ENCODE results near the gene SPATA20. TPM values are rescaled to one million over a fixed set of nuclear protein-coding genes. Genes with fewer than 3 reads are reported as not detected.

The SPATA20 gene
- total RNA-seq, 4 donors from 2014 or later, result 27.6 to 56.0 (median 40.6) TPM

GRCh38 chr17:50596191-50597037 is 49.4 kb downstream of the SPATA20 start:
- WGBS, 2 donors, result 82 to 84% methylated on average over 27 to 31 of the region's 34 CpGs
- TF ChIP-seq, protein P1, sequence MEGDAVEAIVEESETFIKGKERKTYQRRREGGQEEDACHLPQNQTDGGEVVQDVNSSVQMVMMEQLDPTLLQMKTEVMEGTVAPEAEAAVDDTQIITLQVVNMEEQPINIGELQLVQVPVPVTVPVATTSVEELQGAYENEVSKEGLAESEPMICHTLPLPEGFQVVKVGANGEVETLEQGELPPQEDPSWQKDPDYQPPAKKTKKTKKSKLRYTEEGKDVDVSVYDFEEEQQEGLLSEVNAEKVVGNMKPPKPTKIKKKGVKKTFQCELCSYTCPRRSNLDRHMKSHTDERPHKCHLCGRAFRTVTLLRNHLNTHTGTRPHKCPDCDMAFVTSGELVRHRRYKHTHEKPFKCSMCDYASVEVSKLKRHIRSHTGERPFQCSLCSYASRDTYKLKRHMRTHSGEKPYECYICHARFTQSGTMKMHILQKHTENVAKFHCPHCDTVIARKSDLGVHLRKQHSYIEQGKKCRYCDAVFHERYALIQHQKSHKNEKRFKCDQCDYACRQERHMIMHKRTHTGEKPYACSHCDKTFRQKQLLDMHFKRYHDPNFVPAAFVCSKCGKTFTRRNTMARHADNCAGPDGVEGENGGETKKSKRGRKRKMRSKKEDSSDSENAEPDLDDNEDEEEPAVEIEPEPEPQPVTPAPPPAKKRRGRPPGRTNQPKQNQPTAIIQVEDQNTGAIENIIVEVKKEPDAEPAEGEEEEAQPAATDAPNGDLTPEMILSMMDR (IDR thresholded peaks at IDR 0.05), result no peak
- TF ChIP-seq POLR2A (IDR thresholded peaks at IDR 0.05), result no peak
- intact Hi-C loops (cut with DNase I; ENCODE audit: low total_unique reads), result no loop called here
- no peak for DNase-seq (ENCODE audit: low spot score in 2 of 2)
- H3K4me3 ChIP-seq (ENCODE audit: low read depth, poor library complexity, severe bottlenecking), result no peak overlapping the region

DNA sequence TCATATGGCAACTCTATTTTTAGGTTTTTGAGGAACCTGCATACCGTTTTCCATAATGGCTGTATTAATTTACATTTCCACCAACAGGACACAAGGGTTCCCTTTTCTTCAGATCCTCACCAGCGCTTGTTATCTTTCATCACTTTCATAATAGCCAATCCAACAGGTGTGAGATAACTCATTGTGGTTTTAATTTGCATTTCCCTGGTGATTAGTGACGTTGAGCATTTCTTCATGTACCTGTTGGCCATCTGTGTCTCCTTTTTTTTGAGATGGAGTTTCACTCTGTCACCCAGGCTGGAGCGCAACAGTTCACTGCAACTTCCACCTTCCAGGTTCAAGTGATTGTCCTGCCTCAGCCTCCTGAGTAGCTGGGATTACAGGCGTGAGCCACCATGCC is 51.5 kb downstream of the SPATA20 start:
- TF ChIP-seq, protein P1 (IDR thresholded peaks at IDR 0.05), result no peak
- no peak for TF ChIP-seq POLR2A (IDR thresholded peaks at IDR 0.05)
- no peak for DNase-seq (ENCODE audit: low spot score in 2 of 2)
- H3K4me3 ChIP-seq (ENCODE audit: low read depth, poor library complexity, severe bottlenecking), result no peak overlapping the region
- WGBS, 2 donors, result 81 to 82% methylated on average over 5 of the region's 5 CpGs
- intact Hi-C loops (cut with DNase I; ENCODE audit: low total_unique reads), result no loop called here

GRCh38 chr17:50599606-50600005 is 52.6 kb downstream of the SPATA20 start:
- TF ChIP-seq, protein P1 (IDR thresholded peaks at IDR 0.05), result no peak
- TF ChIP-seq POLR2A (IDR thresholded peaks at IDR 0.05), result no peak
- WGBS, 2 donors, result 91% methylated on average over 15 of the region's 15 CpGs
- intact Hi-C loops (cut with DNase I; ENCODE audit: low total_unique reads), result no loop called here
- no peak overlapping the region for H3K4me3 ChIP-seq (ENCODE audit: low read depth, poor library complexity, severe bottlenecking)
- no peak for DNase-seq (ENCODE audit: low spot score in 2 of 2)

- DNase-seq (ENCODE audit: low spot score in 2 of 2), result no peak
- WGBS, 2 donors, result 60 to 72% methylated on average over 12 to 13 of the region's 13 CpGs
- intact Hi-C loops (cut with DNase I; ENCODE audit: low total_unique reads), result no loop called here
- no peak for TF ChIP-seq POLR2A (IDR thresholded peaks at IDR 0.05)
- TF ChIP-seq, protein P1 (IDR thresholded peaks at IDR 0.05), result no peak
- no peak overlapping the region for H3K4me3 ChIP-seq (ENCODE audit: low read depth, poor library complexity, severe bottlenecking)
Measured at GRCh38 chr17:50601823-50602375, 54.9 kb downstream of the SPATA20 start.

DNA sequence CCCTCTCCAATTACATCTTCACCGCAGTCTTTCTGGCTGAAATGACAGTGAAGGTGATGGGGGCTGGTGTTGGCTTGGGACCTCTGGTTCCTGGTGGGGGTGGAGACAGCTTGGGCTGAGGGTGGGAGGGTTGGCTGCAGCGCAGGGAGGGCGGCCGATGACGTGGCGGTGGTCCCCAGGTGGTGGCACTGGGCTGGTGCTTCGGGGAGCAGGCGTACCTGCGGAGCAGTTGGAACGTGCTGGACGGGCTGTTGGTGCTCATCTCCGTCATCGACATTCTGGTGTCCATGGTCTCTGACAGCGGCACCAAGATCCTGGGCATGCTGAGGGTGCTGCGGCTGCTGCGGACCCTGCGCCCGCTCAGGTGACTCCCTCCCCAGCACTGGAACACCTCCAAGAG is 55.9 kb downstream of the SPATA20 start:
- TF ChIP-seq, protein P1 (IDR thresholded peaks at IDR 0.05), result no peak
- TF ChIP-seq POLR2A (IDR thresholded peaks at IDR 0.05), result no peak
- intact Hi-C loops (cut with DNase I; ENCODE audit: low total_unique reads), result no loop called here
- WGBS, 2 donors, result 67 to 68% methylated on average over 14 to 18 of the region's 18 CpGs

More for the DNA sequence above, 55.9 kb downstream of the SPATA20 start:
- no peak for DNase-seq (ENCODE audit: low spot score in 2 of 2)
- no peak overlapping the region for H3K4me3 ChIP-seq (ENCODE audit: low read depth, poor library complexity, severe bottlenecking)
